Neural crest cell (in vitro differentiated cells): ENCODE results near the gene ASTN1. TPM values are rescaled to one million over a fixed set of nuclear protein-coding genes. Genes with fewer than 3 reads are reported as not detected.

Experiments used
- DNase-seq: peaks from one replicate; pipeline ENCODE4 v3.0.0; 2021; ENCODE audit warnings: low read depth, mixed read lengths, low spot score
- H3K27ac Mint-ChIP-seq: one replicate; pipeline ENCODE4 v1.8.0; 2021; ENCODE audit warnings: mild to moderate bottlenecking, mixed read lengths; ENCODE audit not compliant: unreplicated experiment
- H3K27me3 Mint-ChIP-seq: 2 replicates; pipeline ENCODE4 v1.8.0; 2021; ENCODE audit warnings: low read depth, mild to moderate bottlenecking, mixed read lengths
- H3K36me3 Mint-ChIP-seq: 2 replicates; pipeline ENCODE4 v1.8.0; 2021; ENCODE audit warnings: low read depth, mild to moderate bottlenecking, mixed read lengths
- H3K4me1 Mint-ChIP-seq: 2 replicates; pipeline ENCODE4 v1.8.0; 2021; ENCODE audit warnings: mixed read lengths
- H3K4me3 Mint-ChIP-seq: one replicate; pipeline ENCODE4 v1.8.0; 2021; ENCODE audit warnings: mild to moderate bottlenecking, mixed read lengths
- H3K9me3 Mint-ChIP-seq: 2 replicates; pipeline ENCODE4 v1.8.0; 2021; ENCODE audit warnings: mixed read lengths
- total RNA-seq: library from RNA; stranded (reverse); gene quantifications from 2 replicates; pipeline ENCODE4 v1.2.1, GENCODE V29; 2021
- TF ChIP-seq, protein P1 (sequence below): fragments of 200-600 bp; sonication (generic); conservative IDR thresholded peaks from 2 replicates; pipeline ENCODE4 v1.5.0; 2021; ENCODE audit warnings: antibody characterized with exemption, mild to moderate bottlenecking

ASTN1 gene
- total RNA-seq, 1 donor from 2014 or later = 21.8 TPM

DNA sequence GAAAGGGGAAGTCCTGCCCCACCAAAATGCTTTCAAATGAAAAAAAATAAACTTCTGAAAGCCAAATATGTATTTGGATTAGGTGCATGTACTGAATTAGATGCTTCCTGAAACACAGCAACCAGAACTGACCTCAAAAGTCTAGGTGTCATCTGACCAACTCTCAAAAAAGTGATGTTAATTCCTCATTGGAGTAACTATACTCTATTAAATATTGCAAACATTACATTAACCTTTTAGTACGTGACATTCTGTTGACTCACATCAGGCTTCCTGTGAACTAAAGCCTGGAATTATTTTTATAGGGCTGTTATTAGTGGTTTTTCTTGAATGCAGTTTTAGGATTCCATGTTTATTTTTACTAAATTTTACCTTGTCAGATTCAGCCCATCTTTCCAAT lies 73.5 kb downstream of the ASTN1 start:
- DNase-seq = no peak
- Mint-ChIP-seq H3K27ac (no peak overlapping the region), H3K4me1 (peaks cover 10% of the 10 kb centered on the region)

DNA sequence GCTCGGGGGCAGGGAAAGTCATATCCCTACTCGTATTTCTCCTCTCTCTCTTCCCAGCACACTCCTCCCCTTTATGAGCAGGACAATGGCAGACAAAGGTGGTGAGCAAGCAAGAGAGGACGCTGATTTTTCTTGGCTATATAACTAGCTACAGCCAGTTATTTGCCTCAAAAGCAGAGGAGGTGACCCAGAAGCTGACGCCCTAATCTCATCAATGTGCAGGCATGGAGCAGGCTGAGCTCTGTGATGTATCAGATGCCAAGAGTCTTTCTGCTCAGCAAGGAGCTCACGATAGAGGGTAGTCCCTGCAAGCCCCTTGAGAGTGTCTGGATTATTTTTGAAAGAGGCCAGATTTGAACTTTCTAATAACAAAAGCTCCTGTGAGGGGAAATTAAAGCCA lies 75.5 kb downstream of the ASTN1 start:
- peaks cover 6% of the 10 kb centered on the region for H3K4me1 Mint-ChIP-seq
- H3K27ac Mint-ChIP-seq = peak overlapping the region; percentile 68
- TF ChIP-seq, protein P1, sequence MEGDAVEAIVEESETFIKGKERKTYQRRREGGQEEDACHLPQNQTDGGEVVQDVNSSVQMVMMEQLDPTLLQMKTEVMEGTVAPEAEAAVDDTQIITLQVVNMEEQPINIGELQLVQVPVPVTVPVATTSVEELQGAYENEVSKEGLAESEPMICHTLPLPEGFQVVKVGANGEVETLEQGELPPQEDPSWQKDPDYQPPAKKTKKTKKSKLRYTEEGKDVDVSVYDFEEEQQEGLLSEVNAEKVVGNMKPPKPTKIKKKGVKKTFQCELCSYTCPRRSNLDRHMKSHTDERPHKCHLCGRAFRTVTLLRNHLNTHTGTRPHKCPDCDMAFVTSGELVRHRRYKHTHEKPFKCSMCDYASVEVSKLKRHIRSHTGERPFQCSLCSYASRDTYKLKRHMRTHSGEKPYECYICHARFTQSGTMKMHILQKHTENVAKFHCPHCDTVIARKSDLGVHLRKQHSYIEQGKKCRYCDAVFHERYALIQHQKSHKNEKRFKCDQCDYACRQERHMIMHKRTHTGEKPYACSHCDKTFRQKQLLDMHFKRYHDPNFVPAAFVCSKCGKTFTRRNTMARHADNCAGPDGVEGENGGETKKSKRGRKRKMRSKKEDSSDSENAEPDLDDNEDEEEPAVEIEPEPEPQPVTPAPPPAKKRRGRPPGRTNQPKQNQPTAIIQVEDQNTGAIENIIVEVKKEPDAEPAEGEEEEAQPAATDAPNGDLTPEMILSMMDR = no peak
- no peaks in the 10 kb centered on the region for H3K36me3 Mint-ChIP-seq
- H3K4me3 Mint-ChIP-seq = no peak overlapping the region
- DNase-seq = no peak
- H3K9me3 Mint-ChIP-seq = no peaks in the 10 kb centered on the region
- no peaks in the 10 kb centered on the region for H3K27me3 Mint-ChIP-seq

More for the DNA sequence above, 73.5 kb downstream of the ASTN1 start:
- no peaks in the 10 kb centered on the region for H3K27me3 Mint-ChIP-seq
- H3K36me3 Mint-ChIP-seq = peaks cover 4% of the 10 kb centered on the region
- TF ChIP-seq, protein P1 = no peak
- no peak overlapping the region for H3K4me3 Mint-ChIP-seq
- peaks cover 6% of the 10 kb centered on the region for H3K9me3 Mint-ChIP-seq

DNA sequence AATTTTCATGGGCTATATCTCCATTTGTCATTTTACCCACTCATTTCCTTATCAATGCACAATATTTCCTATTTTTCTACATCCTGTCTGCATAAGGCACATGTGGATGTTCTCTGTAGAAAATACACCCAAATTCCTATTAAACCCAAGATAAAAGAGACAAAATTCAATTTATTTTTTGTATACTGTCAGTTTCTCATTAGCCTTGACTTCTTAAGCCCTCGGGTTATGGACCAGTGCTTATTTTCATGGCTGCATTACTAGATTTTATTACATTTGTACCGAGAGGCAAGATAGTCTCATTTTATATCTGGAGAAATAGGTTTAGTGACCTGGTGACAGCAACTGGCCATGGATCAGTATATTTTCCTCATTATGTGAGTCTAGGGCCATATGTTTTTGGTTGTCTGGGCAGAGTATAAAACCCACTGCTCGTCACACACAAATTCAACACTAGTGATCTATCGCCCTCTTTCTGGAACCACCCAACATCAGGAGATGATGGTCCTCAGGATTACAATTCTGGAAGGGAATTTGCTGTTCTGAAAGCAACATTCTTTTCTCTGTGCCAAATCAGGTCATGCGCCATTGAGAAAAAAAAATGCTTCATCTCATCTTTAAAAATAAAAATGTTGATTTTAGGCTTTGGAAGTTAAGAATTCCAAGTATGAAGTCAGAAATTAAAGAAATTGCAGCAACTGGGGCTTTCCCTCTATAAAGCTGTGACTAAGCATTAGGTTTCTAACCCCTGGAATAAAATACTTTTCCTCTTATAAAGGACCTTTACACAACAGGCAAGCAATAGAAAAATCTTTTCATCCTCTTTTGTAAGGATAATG lies 81.4 kb downstream of the ASTN1 start:
- Mint-ChIP-seq H3K27ac (no peak overlapping the region), H3K9me3 (peaks cover 7% of the 10 kb centered on the region), H3K36me3 (peaks cover 5% of the 10 kb centered on the region), H3K4me1 (peaks cover 8% of the 10 kb centered on the region), H3K4me3 (no peak overlapping the region), H3K27me3 (no peaks in the 10 kb centered on the region)
- no peak for DNase-seq
- TF ChIP-seq, protein P1 = no peak

GRCh38 chr1:177080564-177080963 lies 83.9 kb downstream of the ASTN1 start:
- Mint-ChIP-seq H3K9me3 (peaks cover 7% of the 10 kb centered on the region), H3K36me3 (peaks cover 5% of the 10 kb centered on the region), H3K4me3 (no peak overlapping the region), H3K27me3 (no peaks in the 10 kb centered on the region), H3K27ac (no peak overlapping the region), H3K4me1 (peaks cover 8% of the 10 kb centered on the region)
- TF ChIP-seq, protein P1 = no peak
- no peak for DNase-seq

- H3K4me3 Mint-ChIP-seq = no peak overlapping the region
- no peaks in the 10 kb centered on the region for H3K27me3 Mint-ChIP-seq
- H3K36me3 Mint-ChIP-seq = peaks cover 5% of the 10 kb centered on the region
- peaks cover 10% of the 10 kb centered on the region for H3K4me1 Mint-ChIP-seq
- peaks cover 7% of the 10 kb centered on the region for H3K9me3 Mint-ChIP-seq
- peak overlapping the region; percentile 66 for H3K27ac Mint-ChIP-seq
- no peak for DNase-seq
- TF ChIP-seq, protein P1 = no peak
Observed at GRCh38 chr1:177077734-177078499, 86.6 kb downstream of the ASTN1 start.
